Skin epidermis (tissue), 12 donors: ENCODE results near the gene CSNK2A1.
"Not testable (repeated sequence)": the region's sequence is repeated elsewhere in the genome, so short reads cannot be mapped to it uniquely, and the experiment has no call there.

ENCODE experiments used
- H3K27ac ChIP-seq, 21 experiments: fragments of 200-600 bp; sonication (generic) in 11 of 21; one replicate each; pipeline ENCODE4 v1.5.0; 2020; ENCODE audit warnings: mild to moderate bottlenecking in 3 of 21, inconsistent platforms in 2 of 21, moderate library complexity in 2 of 21
- H3K4me3 ChIP-seq, 7 experiments: fragments of 200-600 bp; sonication (generic) in 2 of 7; one replicate each; pipeline ENCODE4 v1.5.0; 2020; ENCODE audit warnings: inconsistent platforms in 2 of 7, mild to moderate bottlenecking in 2 of 7, moderate library complexity in 1 of 7

The CSNK2A1 gene

DNA sequence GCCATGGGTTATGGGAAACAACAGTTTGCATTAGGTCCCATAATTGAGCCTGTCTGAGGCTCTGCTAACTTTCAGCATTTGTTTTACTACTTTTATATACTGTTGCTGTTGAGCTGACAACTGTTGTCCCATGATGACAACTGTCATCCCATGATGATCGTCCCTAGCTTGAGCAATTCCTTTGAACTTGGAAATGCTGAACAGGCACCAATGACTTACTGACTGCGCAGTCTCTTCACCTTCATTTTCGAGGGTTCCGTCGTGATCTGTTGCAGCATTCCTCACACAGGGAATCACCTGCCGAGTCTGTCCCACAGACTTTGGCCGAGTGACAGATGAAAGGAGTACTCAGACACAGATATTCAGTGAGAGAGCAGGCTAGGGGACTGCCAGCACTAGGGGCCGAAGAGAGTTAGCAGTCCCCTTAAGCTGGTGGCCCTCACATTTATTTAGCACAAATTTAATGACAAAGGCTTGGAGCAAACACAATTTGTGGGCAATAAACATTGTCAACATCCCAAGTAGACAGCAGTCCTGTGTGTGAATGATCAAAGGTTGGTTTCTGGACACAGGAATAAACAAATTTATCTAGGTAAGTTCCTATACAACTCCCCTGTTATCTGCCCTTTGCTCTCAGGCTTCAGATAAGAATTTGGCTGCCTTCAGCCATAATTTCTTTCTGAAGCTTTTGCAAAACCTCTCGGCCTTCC is 71.3 kb downstream of the CSNK2A1 start:
- H3K4me3 ChIP-seq, result no peak overlapping the region
- no peak overlapping the region for H3K27ac ChIP-seq

DNA sequence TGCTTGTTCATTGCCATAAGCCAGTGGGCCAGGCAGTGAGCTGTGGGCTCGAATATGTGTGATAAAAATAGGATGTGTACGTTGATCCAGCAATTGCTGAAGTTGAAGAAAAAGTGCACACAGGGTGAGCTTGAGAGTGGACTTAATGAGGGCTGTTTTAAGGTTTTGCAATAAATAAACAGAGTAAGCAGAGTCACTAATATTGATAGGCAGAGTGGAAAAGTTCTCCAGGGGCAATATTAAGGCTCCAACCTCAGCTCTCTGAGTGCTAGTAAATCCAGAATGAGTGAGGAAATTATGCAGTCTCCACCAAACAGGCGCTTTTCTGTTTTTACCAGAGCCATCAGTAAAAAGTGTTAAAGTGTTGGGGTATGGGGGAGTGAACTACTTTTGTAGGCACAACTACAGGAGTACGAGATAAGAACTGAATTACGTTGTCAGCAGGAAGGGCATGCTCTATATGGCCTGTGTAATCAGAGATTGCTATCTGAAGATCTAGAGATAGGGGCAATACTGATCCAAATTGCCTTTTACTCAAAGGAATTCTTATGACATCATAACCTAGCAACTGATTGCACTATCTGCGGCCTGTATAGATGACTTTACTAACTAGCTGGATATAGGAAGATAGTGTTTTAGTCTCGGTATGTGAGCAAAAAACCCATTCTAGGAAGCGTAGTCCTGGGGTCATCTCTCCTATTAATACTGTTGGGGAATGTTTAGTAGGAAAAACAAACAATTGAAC is 73.7 kb downstream of the CSNK2A1 start:
- no peak overlapping the region for H3K4me3 ChIP-seq
- no peak overlapping the region for H3K27ac ChIP-seq

DNA sequence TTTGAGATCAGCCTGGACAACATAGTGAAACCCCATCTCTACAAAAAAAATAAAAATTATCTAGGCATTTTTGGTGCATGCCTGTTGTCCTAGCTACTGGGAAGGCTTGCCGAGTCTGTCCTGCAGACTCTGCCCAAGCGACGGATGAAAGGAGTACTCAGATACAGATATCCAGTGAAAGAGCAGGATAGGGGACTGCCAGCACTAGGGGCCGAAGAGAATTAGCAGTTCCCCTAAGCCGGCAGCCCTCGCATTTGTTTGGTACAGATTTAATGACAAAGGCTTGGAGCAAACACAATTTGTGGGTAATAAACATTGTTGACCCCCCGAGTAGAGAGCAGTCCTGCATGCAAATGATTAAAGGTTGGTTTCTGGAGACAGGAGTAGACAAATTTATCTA is 75.8 kb downstream of the CSNK2A1 start:
- H3K27ac ChIP-seq, result no peak overlapping the region
- H3K4me3 ChIP-seq, result no peak overlapping the region

DNA sequence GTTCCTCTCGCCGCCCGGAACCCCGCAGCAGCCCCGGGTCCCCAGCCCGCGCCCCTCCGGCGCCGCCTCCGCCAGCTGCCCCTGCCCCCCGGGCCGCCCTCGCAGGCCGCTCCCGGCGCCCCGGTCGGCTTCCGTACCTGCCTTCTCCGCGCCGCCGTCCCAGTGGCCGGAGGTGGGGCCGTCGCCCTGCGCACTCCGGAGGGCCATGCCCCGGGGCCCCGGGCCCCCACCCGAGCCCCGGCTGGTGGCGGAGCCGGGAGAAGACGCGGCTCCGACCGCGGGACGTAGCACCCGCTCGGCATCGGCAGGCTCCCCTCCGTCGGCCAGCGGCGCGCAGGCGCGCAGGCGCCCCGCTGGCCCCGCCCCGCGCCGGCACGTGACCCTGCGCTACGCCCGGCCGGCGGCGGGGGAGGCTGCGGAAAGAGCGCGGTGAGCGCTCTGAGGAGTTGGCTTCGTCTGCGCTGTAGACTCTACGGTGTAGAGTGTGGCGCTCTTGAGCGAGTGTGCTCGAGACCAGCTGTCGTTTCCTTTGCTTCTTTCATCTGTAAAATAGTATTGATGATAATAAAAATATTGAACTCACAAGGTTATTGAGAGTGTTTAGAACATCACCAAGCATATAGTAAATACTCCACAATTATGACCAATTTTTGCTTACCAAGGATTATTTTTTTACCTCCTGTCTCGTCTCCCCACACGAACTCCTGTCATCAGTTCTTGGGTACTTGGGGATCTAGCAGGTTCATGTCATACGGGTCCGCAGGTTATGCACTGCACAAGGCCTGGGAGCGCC is 81.2 kb downstream of the CSNK2A1 start, which contains the start of gene TBC1D20:
Gene TBC1D20, minus strand, starts transcription at position 335 of the 793 bp plus-strand sequence. Its CDS starts 128 bp downstream, at position 207.
- Histone ChIP-seq H3K4me3 (peak within 1 kb of the TSS; percentile 59 to 96 (median 89)), H3K27ac (peak within 1 kb of the TSS; percentile 78 to 98 (median 94))

DNA sequence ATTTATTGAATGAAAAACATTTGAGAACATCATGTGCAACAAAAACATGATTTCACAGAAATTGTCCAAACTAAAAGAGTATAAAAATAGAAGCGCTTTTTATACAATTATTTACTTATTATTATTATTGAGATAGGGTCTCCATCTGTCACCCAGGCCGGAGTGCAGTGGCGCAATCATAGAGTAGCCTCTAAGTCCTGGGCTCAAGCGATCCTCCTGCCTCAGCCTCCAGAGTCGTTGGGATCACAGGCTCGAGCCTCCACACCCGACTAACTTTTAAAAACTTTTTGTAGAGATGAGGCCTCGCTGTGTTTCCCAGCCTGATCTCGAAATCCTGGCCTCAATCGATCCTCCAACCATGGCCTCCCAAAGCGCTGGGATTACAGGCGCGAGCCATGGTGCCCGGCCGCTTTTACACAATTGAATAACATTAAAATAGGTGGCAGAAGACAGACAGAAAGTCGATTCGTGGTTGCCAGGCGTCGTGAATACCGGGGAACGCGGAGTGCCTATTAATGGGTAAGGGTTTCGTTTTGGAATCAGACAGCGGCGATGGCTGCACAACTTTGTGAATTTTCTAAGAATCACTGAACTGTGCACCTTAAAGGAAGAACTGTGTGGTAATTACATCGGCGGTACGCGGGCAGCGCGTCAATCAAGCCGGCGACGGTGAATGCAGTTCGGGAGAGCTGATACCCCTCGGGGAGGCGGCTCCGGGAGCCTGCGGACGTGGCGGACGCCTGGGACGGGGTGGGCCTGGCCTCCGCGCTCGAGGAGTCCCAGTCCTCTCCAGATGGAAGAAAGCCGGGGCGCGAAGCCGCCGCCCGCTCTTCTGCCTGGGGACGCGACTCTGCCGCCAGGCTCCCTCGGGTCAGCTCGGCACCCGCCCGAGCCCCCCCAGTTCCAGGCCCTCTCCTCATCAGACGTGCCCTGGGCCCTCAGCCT is 82.1 kb downstream of the CSNK2A1 start:
- Histone ChIP-seq H3K4me3 (peak overlapping the region; percentile 59 to 96 (median 89)), H3K27ac (peak overlapping the region; percentile 78 to 98 (median 94))

DNA sequence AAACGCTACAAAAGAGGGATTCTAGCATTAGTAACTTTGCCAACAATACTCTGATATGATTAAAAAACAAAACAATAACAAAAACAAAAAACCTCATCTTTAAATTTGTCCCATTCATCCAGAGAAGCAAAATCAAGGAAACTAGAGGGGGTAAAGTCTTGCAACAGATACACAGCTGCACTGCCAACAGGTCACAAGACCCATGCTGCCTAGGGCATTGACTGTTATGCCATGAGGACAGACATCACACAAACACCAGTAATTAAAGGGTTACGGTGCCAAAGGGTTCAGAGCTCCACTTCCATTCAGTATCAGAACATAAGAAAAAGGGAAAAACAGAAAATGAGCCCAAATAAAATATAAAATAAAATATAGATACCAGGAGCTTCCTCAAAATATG is 82.9 kb downstream of the CSNK2A1 start:
- H3K4me3 ChIP-seq, result peak overlapping the region in 2 of 7 experiments; percentile 59 to 94
- H3K27ac ChIP-seq, result peak overlapping the region in 5 of 21 experiments; percentile 91 to 98 (median 97)

DNA sequence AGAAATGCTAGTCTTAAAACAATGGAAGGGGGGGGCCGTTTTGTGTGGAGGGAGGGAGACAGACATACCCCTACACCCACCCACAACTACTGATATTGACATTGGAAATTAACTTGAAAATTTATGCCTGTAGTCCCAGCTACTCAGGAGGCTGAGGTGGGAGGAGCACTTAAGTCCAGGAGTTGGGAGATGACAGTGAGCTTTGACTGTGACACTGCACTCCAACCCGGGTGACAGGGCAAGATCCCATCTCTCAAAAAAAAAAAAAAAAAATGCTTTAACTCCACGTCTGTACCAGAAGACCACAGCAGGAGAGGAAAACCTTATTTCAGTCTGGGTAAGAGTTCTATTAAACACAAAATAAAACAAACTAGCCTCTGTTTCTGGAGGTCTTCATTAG is 83.4 kb downstream of the CSNK2A1 start:
- Histone ChIP-seq H3K27ac (no peak overlapping the region), H3K4me3 (no peak overlapping the region)

DNA sequence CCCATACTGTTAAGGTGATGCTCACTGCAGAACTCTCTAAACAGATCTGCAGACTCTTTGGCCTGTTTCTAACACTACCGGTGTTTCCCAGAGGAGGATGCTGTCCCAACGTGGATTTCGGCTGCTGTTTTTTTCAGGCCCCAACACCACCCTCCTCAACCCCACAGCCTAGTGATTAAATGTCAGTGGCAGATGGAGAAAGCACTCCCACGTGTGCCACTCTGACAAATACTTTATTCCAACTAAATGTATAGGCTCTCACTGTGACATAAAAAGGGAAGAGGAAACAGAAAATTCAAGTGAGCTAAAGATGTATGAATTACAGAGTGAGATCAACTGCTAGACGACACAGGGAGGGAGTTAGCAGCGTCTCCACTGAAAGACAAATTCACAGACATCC is 84.8 kb downstream of the CSNK2A1 start:
- no peak overlapping the region for H3K4me3 ChIP-seq
- no peak overlapping the region for H3K27ac ChIP-seq

DNA sequence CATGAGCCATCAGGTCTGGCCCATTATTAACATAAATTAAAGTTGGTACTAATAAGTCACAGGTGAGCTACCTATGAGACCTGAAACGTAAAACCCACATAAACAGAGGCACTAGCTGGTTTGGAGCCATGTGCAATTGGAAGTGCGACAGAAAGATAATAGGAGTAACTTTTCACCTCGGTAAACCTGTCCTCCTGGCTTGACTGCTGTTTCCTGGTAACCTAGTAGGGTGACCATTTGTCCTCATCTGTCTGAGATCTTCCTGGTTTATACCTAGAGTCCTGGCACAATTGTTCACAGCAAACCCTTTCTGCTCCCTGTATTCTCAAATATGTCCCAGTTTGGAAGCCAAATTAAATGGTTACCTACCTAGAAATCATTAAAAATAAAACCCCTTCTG is 88.6 kb downstream of the CSNK2A1 start:
- Histone ChIP-seq H3K4me3 (no peak overlapping the region), H3K27ac (peak overlapping the region in 3 of 21 experiments; percentile 5 to 26 (median 15))

DNA sequence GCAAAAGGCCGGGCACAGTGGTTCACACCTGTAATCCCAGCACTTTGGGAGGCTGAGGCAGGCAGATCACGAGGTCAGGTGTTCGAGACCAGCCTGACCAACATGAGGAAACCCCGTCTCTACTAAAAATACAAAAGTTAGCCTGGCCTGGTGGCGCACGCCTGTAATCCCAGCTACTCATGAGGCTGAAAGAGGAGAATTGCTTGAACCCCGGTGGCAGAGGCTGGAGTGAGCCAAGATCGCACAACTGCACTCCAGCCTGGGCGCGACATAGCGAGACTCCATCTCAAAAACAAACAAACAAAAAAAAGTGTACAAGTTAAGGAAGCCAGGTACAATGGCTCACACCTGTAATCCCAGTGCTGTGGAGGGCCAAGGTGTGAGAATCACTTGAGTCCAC is 91.6 kb downstream of the CSNK2A1 start:
- not testable (repeated sequence) for H3K27ac ChIP-seq, H3K4me3 ChIP-seq

DNA sequence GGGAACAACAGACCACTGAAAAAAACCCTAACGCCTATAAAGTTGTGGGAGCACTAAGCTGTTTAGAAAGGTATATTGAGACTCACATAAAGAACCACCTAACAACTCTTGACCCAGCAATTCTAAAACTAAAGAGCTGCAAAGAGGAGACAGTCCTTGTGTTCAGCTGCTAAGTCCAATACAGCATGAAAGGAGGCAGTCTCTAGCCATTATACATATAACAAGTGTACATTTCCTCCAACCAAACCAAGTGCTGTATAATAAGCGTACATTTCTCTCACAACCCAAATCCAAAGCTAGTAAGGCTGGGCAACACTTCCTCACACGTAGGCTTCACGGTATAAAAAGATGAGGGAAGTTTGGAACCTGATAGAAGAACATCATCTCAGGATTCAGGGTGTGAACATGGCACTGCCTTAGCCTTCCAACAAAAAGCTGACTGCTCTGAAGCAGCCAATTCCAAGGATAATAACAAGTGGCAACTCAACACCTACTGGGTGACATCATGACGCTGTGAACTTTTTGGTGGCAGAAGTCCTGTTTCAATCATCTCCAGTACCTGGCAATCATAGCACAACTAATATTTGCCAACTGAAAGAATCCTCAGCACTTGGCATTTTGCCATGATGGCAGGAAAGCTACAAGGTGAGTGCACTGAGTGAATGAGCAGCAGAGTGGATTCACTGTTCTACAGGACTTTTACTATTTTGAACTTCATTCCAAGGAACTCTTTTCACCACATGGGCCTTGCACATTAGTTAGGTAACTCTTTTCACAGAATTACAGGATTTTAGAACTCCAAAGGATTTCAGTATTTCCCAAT is 97.9 kb downstream of the CSNK2A1 start:
- Histone ChIP-seq H3K27ac (no peak overlapping the region), H3K4me3 (no peak overlapping the region)

DNA sequence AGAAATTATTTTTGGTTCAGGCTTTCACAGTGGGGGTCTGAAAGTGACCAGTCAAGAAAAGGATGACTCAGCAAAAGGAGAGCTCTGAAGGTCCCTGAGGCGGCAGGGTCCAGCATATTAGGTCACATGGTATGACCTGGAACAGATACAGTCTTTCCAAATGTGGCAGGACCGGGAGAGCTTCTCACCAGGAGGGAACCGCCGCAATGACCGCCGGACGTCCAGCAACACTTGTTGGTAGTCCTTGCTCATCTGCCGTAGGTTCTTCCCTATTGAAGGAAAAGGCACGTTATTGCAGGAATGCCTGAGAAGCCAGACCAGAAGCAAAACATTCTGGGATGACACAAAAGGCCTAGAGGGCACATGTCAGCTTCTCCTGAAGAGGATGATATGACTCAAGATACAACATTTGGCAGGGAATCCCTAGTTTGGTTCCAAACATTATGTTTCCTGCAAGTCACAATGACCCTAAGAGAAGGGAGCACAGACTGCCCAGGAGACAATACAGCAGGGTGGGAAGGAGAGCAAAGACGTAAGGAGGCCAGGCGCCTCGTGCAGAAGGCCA is 98.6 kb downstream of the CSNK2A1 start:
- no peak overlapping the region for H3K4me3 ChIP-seq
- peak overlapping the region in 1 of 21 experiments; percentile 19 for H3K27ac ChIP-seq

DNA sequence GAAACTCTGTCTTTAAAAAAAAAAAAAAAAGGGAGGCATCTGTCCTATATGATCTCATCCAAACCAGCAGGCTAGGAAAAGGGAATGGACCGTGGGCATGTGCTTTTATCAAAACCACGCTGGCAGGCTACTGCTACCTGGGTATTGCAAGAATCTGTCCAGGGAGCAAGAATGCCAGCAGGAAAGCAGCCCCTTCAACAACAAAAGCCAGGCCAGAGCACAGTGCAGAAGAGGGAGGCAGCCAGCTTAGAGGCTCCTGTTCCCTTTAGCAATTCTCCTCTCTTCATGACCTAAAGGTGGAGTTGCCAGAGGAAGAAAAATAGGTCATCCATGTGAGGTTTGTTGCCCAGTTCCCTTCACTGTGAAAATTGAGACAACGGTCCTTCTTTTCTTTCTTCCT is 99.5 kb downstream of the CSNK2A1 start:
- Histone ChIP-seq H3K4me3 (no peak overlapping the region), H3K27ac (peak overlapping the region in 1 of 21 experiments; percentile 19)

DNA sequence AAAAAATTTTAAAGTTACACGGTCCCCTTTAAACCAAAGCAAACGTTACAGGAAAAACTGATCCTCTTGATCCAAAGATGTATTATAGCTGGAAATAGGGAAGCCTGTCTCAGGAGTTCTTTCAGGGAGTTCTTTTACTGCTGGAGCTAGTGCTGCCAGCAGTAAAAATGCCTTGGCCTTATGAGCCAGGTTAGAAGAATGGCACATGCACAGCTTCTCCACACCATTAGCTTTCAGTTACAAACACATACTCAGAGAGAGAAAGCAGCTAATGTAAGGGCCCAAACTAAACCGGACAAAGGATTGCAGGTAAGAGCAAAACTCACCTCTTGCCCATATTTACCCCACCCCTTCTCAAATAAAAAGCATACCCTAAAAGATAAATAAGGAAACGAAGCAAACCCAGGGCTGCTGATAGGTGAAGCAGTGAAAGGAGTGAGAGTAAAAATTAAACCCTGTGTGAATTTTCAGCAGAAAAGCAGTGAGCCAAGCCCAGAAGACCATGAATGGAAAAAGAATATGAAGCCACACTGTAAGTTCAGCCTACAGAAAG is 100.3 kb downstream of the CSNK2A1 start:
- Histone ChIP-seq H3K27ac (no peak overlapping the region), H3K4me3 (no peak overlapping the region)

DNA sequence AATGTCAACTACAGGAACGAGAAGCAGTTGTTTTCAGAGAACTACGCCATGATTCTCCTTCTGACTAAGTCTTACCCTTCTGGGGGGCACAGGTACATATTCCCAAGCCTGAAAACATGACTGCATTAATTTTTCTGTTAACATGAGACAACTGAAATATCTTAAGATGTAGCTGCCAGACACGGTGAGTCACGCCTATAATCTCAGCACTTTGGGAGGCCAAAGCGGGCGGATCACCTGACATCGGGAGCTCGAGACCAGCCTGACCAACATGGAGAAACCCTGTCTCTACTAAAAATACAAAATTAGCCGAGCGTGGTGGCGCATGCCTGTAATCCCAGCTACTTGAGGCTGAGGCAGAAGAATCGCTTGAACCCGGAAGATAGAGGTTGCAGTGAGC is 103.0 kb downstream of the CSNK2A1 start:
- Histone ChIP-seq H3K4me3 (no peak overlapping the region), H3K27ac (no peak overlapping the region)

DNA sequence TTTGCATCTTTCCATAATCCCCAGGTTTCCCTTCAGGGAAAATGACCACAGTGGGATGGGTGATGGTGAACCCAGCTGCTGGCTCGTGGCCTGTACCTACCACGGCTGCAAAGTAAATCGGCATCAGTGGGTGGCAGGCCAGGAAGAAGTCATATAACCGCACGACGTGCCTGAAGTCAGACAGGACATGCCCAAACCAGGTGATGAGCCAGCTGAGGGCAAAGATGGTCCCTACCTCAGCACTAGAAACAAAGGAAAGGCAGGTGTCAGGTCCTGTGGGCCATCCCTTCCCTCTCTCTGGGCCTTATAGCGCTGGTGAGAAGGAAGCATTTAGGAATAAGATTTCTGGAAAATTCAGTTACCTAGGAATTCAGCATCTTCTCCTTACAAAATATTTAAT is 103.4 kb downstream of the CSNK2A1 start:
- H3K4me3 ChIP-seq, result no peak overlapping the region
- peak overlapping the region in 1 of 21 experiments; percentile 81 for H3K27ac ChIP-seq

DNA sequence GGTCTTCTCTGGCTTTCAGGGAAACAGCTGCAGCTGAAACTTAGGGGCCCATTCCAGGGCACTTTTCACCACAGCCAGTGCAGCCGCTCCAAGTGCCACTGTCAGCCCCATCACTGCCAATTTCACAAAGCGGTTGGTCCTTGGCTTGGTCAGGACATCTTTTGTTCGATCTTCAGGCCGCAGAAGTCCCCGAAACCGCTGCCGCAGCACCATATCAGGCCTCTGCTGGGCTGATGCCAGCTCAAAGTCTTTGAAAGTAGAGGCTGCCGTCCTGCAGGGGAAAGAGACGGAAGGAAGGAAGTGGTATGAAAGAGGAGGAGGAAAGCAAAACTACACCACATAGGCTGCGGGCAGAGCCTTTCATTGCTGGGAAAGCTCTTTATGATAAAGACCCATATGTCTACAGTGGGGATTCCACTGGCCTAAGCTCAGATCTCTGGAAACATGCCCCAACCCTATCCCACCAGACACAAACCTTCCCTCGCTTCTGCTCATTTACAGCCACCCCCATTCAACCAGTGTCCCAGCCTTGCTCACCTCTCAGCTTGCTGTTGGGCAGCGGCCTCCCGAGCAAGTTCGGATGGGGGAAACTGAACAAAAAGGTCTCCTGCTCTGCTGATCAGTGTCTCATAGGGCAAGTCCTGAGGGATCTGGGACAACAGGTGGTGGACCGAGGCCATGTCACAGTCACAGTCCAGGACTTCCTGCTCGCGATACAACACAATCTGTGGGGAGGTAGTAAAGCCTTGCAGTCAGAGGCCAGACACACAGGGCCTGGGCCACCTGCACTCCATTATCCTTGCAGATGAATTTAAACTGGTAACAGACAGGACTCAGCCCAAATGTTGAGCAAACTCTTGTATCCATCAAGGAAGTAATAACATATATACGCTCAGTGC is 104.8 kb downstream of the CSNK2A1 start:
- peak overlapping the region in 1 of 7 experiments; percentile 5 for H3K4me3 ChIP-seq
- peak overlapping the region in 16 of 21 experiments; percentile 3 to 81 (median 44) for H3K27ac ChIP-seq
